Mesothelial cell of epicardium (in vitro differentiated cells): ENCODE results near the gene PTPRU. TPM values are rescaled to one million over a fixed set of nuclear protein-coding genes. Genes with fewer than 3 reads are reported as not detected.

ENCODE experiments used
- DNase-seq, 2 experiments: peaks; one replicate each; pipeline ENCODE4 v3.0.0; 2021; ENCODE audit warnings: low spot score in 2 of 2; ENCODE audit not compliant: unreplicated experiment in 2 of 2
- H3K27ac Mint-ChIP-seq: 2 replicates; pipeline ENCODE4 v1.8.0; 2021; ENCODE audit warnings: mixed read lengths
- H3K27me3 Mint-ChIP-seq: 2 replicates; pipeline ENCODE4 v1.8.0; 2021; ENCODE audit warnings: low read depth, mixed read lengths
- H3K36me3 Mint-ChIP-seq: 2 replicates; pipeline ENCODE4 v1.8.0; 2021; ENCODE audit warnings: mixed read lengths
- H3K4me1 Mint-ChIP-seq: 2 replicates; pipeline ENCODE4 v1.8.0; 2021; ENCODE audit warnings: mixed read lengths
- H3K4me3 Mint-ChIP-seq: 2 replicates; pipeline ENCODE4 v1.8.0; 2021; ENCODE audit warnings: mild to moderate bottlenecking, moderate library complexity, mixed read lengths
- H3K9me3 Mint-ChIP-seq: 2 replicates; pipeline ENCODE4 v1.8.0; 2021; ENCODE audit warnings: mixed read lengths
- total RNA-seq: library from RNA; stranded (reverse); gene quantifications from 3 replicates; pipeline ENCODE4 v1.2.1, GENCODE V29; 2021
- TF ChIP-seq, protein P1 (sequence below): fragments of 200-600 bp; sonication (generic); IDR thresholded peaks from one replicate; pipeline ENCODE4 v1.5.0; 2021; ENCODE audit warnings: antibody characterized with exemption; ENCODE audit not compliant: unreplicated experiment

PTPRU gene
- total RNA-seq, 1 donor from 2014 or later: 151 TPM

DNA sequence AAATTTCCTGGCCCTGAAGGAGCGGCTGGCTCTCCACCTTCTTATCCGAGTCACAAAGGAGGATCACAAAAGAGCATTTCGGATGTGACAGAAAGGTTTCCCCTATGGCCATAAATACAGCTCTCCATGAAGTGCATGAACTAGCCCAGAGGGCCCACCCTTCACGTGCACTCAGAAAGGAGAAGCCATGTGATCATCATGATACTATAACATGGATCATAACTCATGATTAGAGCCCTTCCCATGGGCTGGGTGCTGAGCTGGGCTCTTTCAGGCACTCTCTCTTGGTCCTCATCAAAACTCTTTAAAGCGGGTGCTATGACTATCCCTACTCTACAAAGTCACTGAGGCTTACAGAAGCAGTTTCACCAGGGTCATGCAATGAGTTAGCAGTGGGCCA is 135.0 kb downstream of the PTPRU start:
- Mint-ChIP-seq H3K36me3 (no peaks in the 10 kb centered on the region), H3K4me3 (no peak overlapping the region), H3K27me3 (peaks cover 67% of the 10 kb centered on the region), H3K9me3 (peaks cover 17% of the 10 kb centered on the region), H3K27ac (no peak overlapping the region), H3K4me1 (no peaks in the 10 kb centered on the region)
- TF ChIP-seq, protein P1, sequence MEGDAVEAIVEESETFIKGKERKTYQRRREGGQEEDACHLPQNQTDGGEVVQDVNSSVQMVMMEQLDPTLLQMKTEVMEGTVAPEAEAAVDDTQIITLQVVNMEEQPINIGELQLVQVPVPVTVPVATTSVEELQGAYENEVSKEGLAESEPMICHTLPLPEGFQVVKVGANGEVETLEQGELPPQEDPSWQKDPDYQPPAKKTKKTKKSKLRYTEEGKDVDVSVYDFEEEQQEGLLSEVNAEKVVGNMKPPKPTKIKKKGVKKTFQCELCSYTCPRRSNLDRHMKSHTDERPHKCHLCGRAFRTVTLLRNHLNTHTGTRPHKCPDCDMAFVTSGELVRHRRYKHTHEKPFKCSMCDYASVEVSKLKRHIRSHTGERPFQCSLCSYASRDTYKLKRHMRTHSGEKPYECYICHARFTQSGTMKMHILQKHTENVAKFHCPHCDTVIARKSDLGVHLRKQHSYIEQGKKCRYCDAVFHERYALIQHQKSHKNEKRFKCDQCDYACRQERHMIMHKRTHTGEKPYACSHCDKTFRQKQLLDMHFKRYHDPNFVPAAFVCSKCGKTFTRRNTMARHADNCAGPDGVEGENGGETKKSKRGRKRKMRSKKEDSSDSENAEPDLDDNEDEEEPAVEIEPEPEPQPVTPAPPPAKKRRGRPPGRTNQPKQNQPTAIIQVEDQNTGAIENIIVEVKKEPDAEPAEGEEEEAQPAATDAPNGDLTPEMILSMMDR: no peak
- no peak for DNase-seq

DNA sequence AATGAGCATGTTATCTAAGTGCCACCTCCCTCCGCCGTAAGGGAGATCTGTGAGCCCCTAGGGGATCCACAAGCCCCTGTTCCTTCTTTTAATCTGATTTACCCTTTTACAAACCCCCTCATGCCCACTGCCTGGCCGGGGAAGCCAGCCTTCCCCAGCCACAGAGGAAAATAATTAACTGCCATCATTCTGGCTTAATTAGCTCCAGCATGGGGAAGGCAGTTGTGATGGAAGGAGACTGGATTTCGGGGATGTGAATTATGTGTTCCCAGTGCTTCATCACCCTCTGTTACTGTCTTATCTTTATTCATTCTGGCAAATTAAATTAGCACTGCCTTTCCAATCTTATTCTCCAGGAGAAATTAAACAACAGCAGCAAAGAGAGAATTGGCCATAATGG is 135.8 kb downstream of the PTPRU start:
- Mint-ChIP-seq H3K4me1 (no peaks in the 10 kb centered on the region), H3K36me3 (no peaks in the 10 kb centered on the region), H3K27ac (no peak overlapping the region), H3K4me3 (no peak overlapping the region), H3K9me3 (peaks cover 23% of the 10 kb centered on the region), H3K27me3 (peaks cover 67% of the 10 kb centered on the region)
- TF ChIP-seq, protein P1: no peak
- DNase-seq: no peak

Other genes starting within 250 kb of the PTPRU start
- 28.3 to 31.0 TPM (median 29.1 TPM) in 3 replicates for gene TMEM200B, start 112.6 kb upstream of the PTPRU start, total RNA-seq
- 103 to 107 TPM (median 105 TPM) in 3 replicates for gene SRSF4, start 54.6 kb upstream of the PTPRU start, total RNA-seq
- gene MECR, start 5.6 kb upstream of the PTPRU start, total RNA-seq: 36.6 to 40.0 TPM (median 38.0 TPM) in 3 replicates